ENCODE results near the gene LRPAP1. TPM values are rescaled to one million over a fixed set of nuclear protein-coding genes. Genes with fewer than 3 reads are reported as not detected.

The LRPAP1 gene
- total RNA-seq, 1 experiment from 2014 or later, result 171 TPM

DNA sequence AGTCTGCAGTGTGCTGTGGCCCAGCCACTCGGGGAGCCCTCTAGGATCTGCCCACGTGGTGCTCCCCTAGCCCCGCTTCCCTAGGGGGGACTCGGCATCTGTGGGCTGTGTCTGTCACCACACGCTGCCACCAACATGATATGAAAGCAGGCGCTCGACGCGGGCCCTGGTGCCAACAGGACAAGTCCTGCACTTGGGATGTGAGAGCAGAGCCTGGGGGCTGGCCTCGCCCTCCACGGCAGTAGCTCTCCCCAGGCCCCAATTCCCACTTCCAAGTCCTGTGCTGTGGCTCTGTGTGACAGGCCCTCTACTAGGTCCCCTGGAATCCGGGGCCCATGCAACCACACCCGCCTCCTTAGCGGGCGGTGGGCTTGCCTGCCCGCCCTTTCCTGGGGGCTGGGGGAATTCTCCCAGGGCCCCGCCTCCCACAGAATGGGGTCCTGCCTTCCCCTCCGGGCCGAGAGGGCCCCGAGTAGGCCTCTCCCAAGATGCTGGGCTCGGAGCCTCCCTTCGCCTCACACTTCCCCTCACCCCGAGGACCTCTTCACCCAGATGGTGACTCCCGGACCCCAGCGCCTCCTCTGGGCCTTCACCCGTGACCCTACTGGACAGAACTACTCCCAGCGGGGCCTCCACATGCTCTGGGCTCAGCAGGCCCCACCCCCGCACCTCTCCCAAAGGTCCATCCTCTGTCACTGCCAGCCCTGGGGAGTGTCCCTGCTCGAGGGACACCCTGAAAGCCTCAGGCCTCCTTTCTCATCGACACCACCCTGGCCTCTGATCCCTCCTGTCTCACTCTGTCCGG, 11.2 kb downstream of the LRPAP1 start:
- no TSS peak for BruUV-seq (replicated peaks)
- intact Hi-C loops (cut with micrococcal nuclease; ENCODE audit: unreplicated experiment), result no loop called here
- Histone ChIP-seq H3K4me3 (ENCODE audit: low read depth, low read length, poor library complexity, severe bottlenecking) (no peak overlapping the region), H3K27me3 (replicated peaks; ENCODE audit: insufficient read depth, low read depth, low read length, poor library complexity) (no peaks in the 10 kb centered on the region), H3K27ac (ENCODE audit: low read depth, low read length, poor library complexity, severe bottlenecking) (no peak overlapping the region), H3K4me1 (ENCODE audit: insufficient read depth, low read length, poor library complexity, severe bottlenecking) (no peaks in the 10 kb centered on the region), H3K9me3 (ENCODE audit: low read depth, low read length, poor library complexity, severe bottlenecking) (no peaks in the 10 kb centered on the region), H3K36me3 (ENCODE audit: insufficient read depth, low read length, poor library complexity, severe bottlenecking) (peaks cover 62% of the 10 kb centered on the region)
- POLR2A ChIA-PET (ENCODE audit: low non-redundant PET), result no interaction called here
- no peak for DNase-seq (ENCODE audit: low spot score)
- CTCF ChIA-PET, result no interaction called here
- TF ChIP-seq EZH2 (IDR thresholded peaks at IDR 0.05; ENCODE audit: borderline replicate concordance, low read depth, low read length, poor library complexity, severe bottlenecking), result no peak

- CTCF ChIA-PET, result no interaction called here
- H3K9me3 ChIP-seq (ENCODE audit: low read depth, low read length, poor library complexity, severe bottlenecking), result no peaks in the 10 kb centered on the region
- POLR2A ChIA-PET (ENCODE audit: low non-redundant PET), result no interaction called here
- peaks cover 68% of the 10 kb centered on the region for H3K36me3 ChIP-seq (ENCODE audit: insufficient read depth, low read length, poor library complexity, severe bottlenecking)
- H3K4me1 ChIP-seq (ENCODE audit: insufficient read depth, low read length, poor library complexity, severe bottlenecking), result no peaks in the 10 kb centered on the region
- no peak overlapping the region for H3K4me3 ChIP-seq (ENCODE audit: low read depth, low read length, poor library complexity, severe bottlenecking)
- TF ChIP-seq CTCF (conservative IDR thresholded peaks at IDR 0.05; ENCODE audit: low read depth, low read length) (no peak), EZH2 (IDR thresholded peaks at IDR 0.05; ENCODE audit: borderline replicate concordance, low read depth, low read length, poor library complexity, severe bottlenecking) (no peak)
- H3K27me3 ChIP-seq (replicated peaks; ENCODE audit: insufficient read depth, low read depth, low read length, poor library complexity), result no peaks in the 10 kb centered on the region
- no peak for DNase-seq (ENCODE audit: low spot score)
- intact Hi-C loops (cut with micrococcal nuclease; ENCODE audit: unreplicated experiment), result no loop called here
- no peak overlapping the region for H3K27ac ChIP-seq (ENCODE audit: low read depth, low read length, poor library complexity, severe bottlenecking)
- BruUV-seq (replicated peaks), result no TSS peak
These were observed 11.9 kb downstream of the LRPAP1 start for GRCh38 chr4:3520276-3520675.

DNA sequence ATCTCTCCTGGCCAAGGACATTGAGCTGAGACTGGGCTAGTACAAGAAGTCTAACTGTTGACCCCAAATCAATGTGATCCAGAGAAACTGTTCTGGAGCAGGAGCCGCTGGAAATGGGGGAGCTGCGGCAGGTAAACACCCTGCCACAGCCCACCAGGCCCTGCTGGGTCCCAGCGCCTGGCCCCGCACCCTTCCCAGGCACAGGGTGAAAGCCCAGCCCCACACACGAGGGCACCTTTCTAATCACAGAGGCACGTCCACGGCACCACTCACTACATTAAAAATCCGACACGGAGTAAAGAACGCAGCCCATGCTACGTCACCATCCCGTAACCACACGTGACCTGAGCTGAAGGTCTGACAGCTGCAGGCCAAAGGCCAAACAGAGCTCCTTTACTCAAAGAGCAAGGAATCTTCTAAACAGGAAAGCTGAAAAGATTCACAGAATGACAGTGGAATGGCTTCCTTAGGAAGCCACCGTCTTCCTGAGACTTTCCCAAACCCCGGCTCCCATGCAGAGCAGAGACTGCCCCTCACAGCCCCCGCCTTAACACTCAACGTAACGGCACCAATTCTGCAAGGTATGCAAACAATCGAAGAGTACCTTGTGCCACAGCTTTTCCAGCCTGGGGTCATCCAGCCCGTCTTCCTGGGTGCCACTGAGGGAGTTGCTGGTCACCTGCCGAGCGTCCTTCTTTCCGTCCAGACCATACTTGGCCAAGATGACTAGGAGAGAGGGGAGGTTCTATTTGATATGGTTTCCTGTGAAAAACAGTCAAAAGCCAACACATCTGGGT, 12.6 kb downstream of the LRPAP1 start:
- Histone ChIP-seq H3K9me3 (ENCODE audit: low read depth, low read length, poor library complexity, severe bottlenecking) (no peaks in the 10 kb centered on the region), H3K4me1 (ENCODE audit: insufficient read depth, low read length, poor library complexity, severe bottlenecking) (no peaks in the 10 kb centered on the region), H3K36me3 (ENCODE audit: insufficient read depth, low read length, poor library complexity, severe bottlenecking) (peaks cover 68% of the 10 kb centered on the region), H3K4me3 (ENCODE audit: low read depth, low read length, poor library complexity, severe bottlenecking) (no peak overlapping the region), H3K27ac (ENCODE audit: low read depth, low read length, poor library complexity, severe bottlenecking) (no peak overlapping the region), H3K27me3 (replicated peaks; ENCODE audit: insufficient read depth, low read depth, low read length, poor library complexity) (no peaks in the 10 kb centered on the region)
- CTCF ChIA-PET, result no interaction called here
- POLR2A ChIA-PET (ENCODE audit: low non-redundant PET), result interaction anchor here (0.6 kb wide), 1 partner anchor 14 kb away, joined by 3 read pairs; no protein-coding TSS in a partner anchor
- intact Hi-C loops (cut with micrococcal nuclease; ENCODE audit: unreplicated experiment), result no loop called here
- DNase-seq (ENCODE audit: low spot score), result no peak
- BruUV-seq (replicated peaks), result no TSS peak
- no peak for TF ChIP-seq CTCF (conservative IDR thresholded peaks at IDR 0.05; ENCODE audit: low read depth, low read length)
- no peak for TF ChIP-seq EZH2 (IDR thresholded peaks at IDR 0.05; ENCODE audit: borderline replicate concordance, low read depth, low read length, poor library complexity, severe bottlenecking)
